HFFc6 (cell line): ENCODE results near the gene P3R3URF. TPM values are rescaled to one million over a fixed set of nuclear protein-coding genes. Genes with fewer than 3 reads are reported as not detected.

Experiments
- DNase-seq: peaks from one replicate; pipeline ENCODE4 v3.0.0-alpha.2; 2018
- H3K27ac Mint-ChIP-seq: 2 replicates; pipeline ENCODE4 v1.8.0; 2020; ENCODE audit warnings: mild to moderate bottlenecking, mixed read lengths
- H3K27me3 Mint-ChIP-seq: 2 replicates; pipeline ENCODE4 v1.8.0; 2021; ENCODE audit warnings: mild to moderate bottlenecking, moderate library complexity, mixed read lengths; ENCODE audit not compliant: insufficient read depth
- H3K36me3 Mint-ChIP-seq: 2 replicates; pipeline ENCODE4 v1.8.0; 2021; ENCODE audit warnings: low read depth, mixed read lengths
- H3K4me1 Mint-ChIP-seq: 2 replicates; pipeline ENCODE4 v1.8.0; 2020; ENCODE audit warnings: low read depth, mixed read lengths
- H3K4me3 Mint-ChIP-seq: 2 replicates; pipeline ENCODE4 v1.8.0; 2020; ENCODE audit warnings: mild to moderate bottlenecking, moderate library complexity, mixed read lengths
- H3K9me3 Mint-ChIP-seq: 2 replicates; pipeline ENCODE4 v1.8.0; 2020; ENCODE audit warnings: mild to moderate bottlenecking, mixed read lengths
- CTCF ChIP-seq: fragments of 200-600 bp; sonication (generic); IDR thresholded peaks from 2 replicates; pipeline ENCODE4 v1.5.0; 2021; ENCODE audit warnings: antibody characterized with exemption, mild to moderate bottlenecking
- total RNA-seq, 6 experiments: library from RNA; stranded (reverse); fragmentation: NEBNext Ultra II Directional; extraction: Animal tissue kit (Norgen Biotek cat#: 25700); gene quantifications; 2 replicates in 1 of 6; 3 replicates in 5 of 6; pipeline ENCODE4 v1.2.3, GENCODE V29; 2021

P3R3URF gene
- total RNA-seq, 6 experiments from 2014 or later = not detected

GRCh38 chr1:46203738-46204405, 27.6 kb upstream of the P3R3URF start:
- no peaks in the 10 kb centered on the region for H3K9me3 Mint-ChIP-seq
- TF ChIP-seq CTCF = no peak
- peaks cover 44% of the 10 kb centered on the region for H3K4me1 Mint-ChIP-seq
- H3K4me3 Mint-ChIP-seq = peak overlapping the region; percentile 97
- no peak for DNase-seq
- H3K27ac Mint-ChIP-seq = peak overlapping the region; percentile 75
- H3K36me3 Mint-ChIP-seq = no peaks in the 10 kb centered on the region
- H3K27me3 Mint-ChIP-seq = no peaks in the 10 kb centered on the region; the same call in 1 of the 2 replicates

GRCh38 chr1:46199233-46199749, 23.0 kb upstream of the P3R3URF start:
- Mint-ChIP-seq H3K27ac (no peak overlapping the region), H3K9me3 (no peaks in the 10 kb centered on the region), H3K36me3 (no peaks in the 10 kb centered on the region), H3K4me3 (peak overlapping the region; percentile 89), H3K4me1 (peaks cover 31% of the 10 kb centered on the region), H3K27me3 (no peaks in the 10 kb centered on the region)
- no peak for TF ChIP-seq CTCF
- no peak for DNase-seq

- peak; percentile 44 for DNase-seq
- Mint-ChIP-seq H3K4me3 (peak within 1 kb of the TSS; percentile 92), H3K9me3 (no peaks in the 10 kb centered on the region), H3K27ac (peak within 1 kb of the TSS; percentile 78), H3K36me3 (no peaks in the 10 kb centered on the region), H3K4me1 (peaks cover 22% of the 10 kb centered on the region), H3K27me3 (no peaks in the 10 kb centered on the region)
- TF ChIP-seq CTCF = no peak; the same call in 1 of the 2 replicates
These were observed 21.9 kb upstream of the P3R3URF start, which contains the start of gene POMGNT1 for GRCh38 chr1:46197964-46198811. Gene POMGNT1 (minus strand): TSS chr1:46198434. CDS start chr1:46197821, 613 bp downstream.

GRCh38 chr1:46197560-46197963, 21.3 kb upstream of the P3R3URF start:
- Mint-ChIP-seq H3K27ac (peak overlapping the region; percentile 78), H3K27me3 (no peaks in the 10 kb centered on the region), H3K4me3 (peak overlapping the region; percentile 92), H3K36me3 (no peaks in the 10 kb centered on the region), H3K4me1 (peaks cover 15% of the 10 kb centered on the region), H3K9me3 (no peaks in the 10 kb centered on the region)
- TF ChIP-seq CTCF = no peak
- DNase-seq = no peak

GRCh38 chr1:46196609-46197008, 20.3 kb upstream of the P3R3URF start:
- Mint-ChIP-seq H3K36me3 (no peaks in the 10 kb centered on the region), H3K4me3 (peak overlapping the region; percentile 92; the same call in 1 of the 2 replicates), H3K9me3 (no peaks in the 10 kb centered on the region), H3K27me3 (no peaks in the 10 kb centered on the region), H3K4me1 (peaks cover 13% of the 10 kb centered on the region; the same call in 1 of the 2 replicates), H3K27ac (no peak overlapping the region)
- no peak for TF ChIP-seq CTCF
- DNase-seq = no peak
